Measurements from ENCODE around the gene PRSS1. TPM values are rescaled to one million over a fixed set of nuclear protein-coding genes. Genes with fewer than 3 reads are reported as not detected.

The PRSS1 gene
- total and polyA plus RNA-seq, 2 of the 8 experiments (the other 6 are each of a cell fraction or from before 2014, with no cell fraction given), result 0.09 TPM; not detected in 1

GRCh38 chr7:142711196-142711595 is 38.1 kb upstream of the PRSS1 start:
- H2AK5ac ChIP-seq (ENCODE audit: low read depth, low read length), result no peak overlapping the region
- FAIRE-seq (no peak), DNase-seq (ENCODE audit: low read depth in 1 of 2, low spot score in 2 of 2) (no peak)
- ChIA-PET CTCF (ENCODE audit: partially characterized antibody) (interaction anchor here (1.0 to 8.8 kb wide), 7 partner anchors 47 to 107 kb away, joined by 3 to 84 read pairs (median 14); partner anchors contain the start of gene PRSS2), POLR2A (ENCODE audit: partially characterized antibody) (interaction anchor here (0.7 kb wide), 1 partner anchor 14 kb away, joined by 3 read pairs; no protein-coding TSS in a partner anchor)
- no peaks in the 10 kb centered on the region for H3K79me2 ChIP-seq (ENCODE audit: control insufficient read depth in 1 of 2, insufficient read depth in 2 of 2, low read length in 2 of 2)
- no peak overlapping the region for H3K14ac ChIP-seq (ENCODE audit: insufficient read length)
- H4K5ac ChIP-seq (ENCODE audit: insufficient read length, low read depth, low read length), result no peak overlapping the region
- H3K4me2 ChIP-seq (ENCODE audit: insufficient read depth in 1 of 2, low read depth in 2 of 2, low read length in 2 of 2), result no peak overlapping the region
- H4K20me1 ChIP-seq (replicated peaks in 1 of 2; ENCODE audit: control insufficient read depth in 1 of 2, insufficient read depth in 2 of 2, low read length in 2 of 2), result no peaks in the 10 kb centered on the region
- H3K4me3 ChIP-seq (ENCODE audit: extremely low read depth in 1 of 4, insufficient read depth in 2 of 4, low read depth in 3 of 4, low read length in 4 of 4), result no peak overlapping the region
- H3K27ac ChIP-seq (ENCODE audit: low read depth, low read length), result no peak overlapping the region
- H3K18ac ChIP-seq (ENCODE audit: extremely low read depth, low read length), result no peak overlapping the region
- no peak overlapping the region for H2BK12ac ChIP-seq (ENCODE audit: low read depth, low read length)
- no peak overlapping the region for H3K23ac ChIP-seq (ENCODE audit: insufficient read length)
- no peak overlapping the region for H2BK5ac ChIP-seq (ENCODE audit: low read depth, low read length)
- H2BK120ac ChIP-seq (replicated peaks; ENCODE audit: low read depth, low read length), result peak overlapping the region; percentile 65
- H3K23me2 ChIP-seq (ENCODE audit: low read depth, low read length), result no peaks in the 10 kb centered on the region
- no peak overlapping the region for H3K4ac ChIP-seq (replicated peaks; ENCODE audit: insufficient read length, low read depth, low read length)
- no peaks in the 10 kb centered on the region; a peak in 2 of 4 replicates for H3K9me3 ChIP-seq (ENCODE audit: insufficient read depth in 2 of 2, low read depth in 1 of 2, low read length in 1 of 2)
- no peak overlapping the region for H4K8ac ChIP-seq (ENCODE audit: extremely low read depth, insufficient read depth, low read length)
- TF ChIP-seq YY1 (IDR thresholded peaks at IDR 0.05; ENCODE audit: low read depth, low read length), result no peak
- no peak for TF ChIP-seq ZNF274 (IDR thresholded peaks at IDR 0.05; ENCODE audit: borderline replicate concordance, extremely low read depth, low read length)
- no peak for TF ChIP-seq BACH1 (IDR thresholded peaks at IDR 0.05; ENCODE audit: low read length)
- no peak for TF ChIP-seq RAD21 (IDR thresholded peaks at IDR 0.05 in 1 of 2, conservative IDR thresholded peaks at IDR 0.05 in 1 of 2; ENCODE audit: low read depth in 2 of 2, low read length in 2 of 2)
- no peak for TF ChIP-seq CTBP2 (IDR thresholded peaks at IDR 0.05; ENCODE audit: borderline replicate concordance, insufficient read depth, insufficient read length, low read length)
- no peak for TF ChIP-seq ASH2L (IDR thresholded peaks at IDR 0.05; ENCODE audit: low read length)
- TF ChIP-seq RBBP5 (IDR thresholded peaks at IDR 0.05; ENCODE audit: borderline replicate concordance, low read depth, low read length), result no peak
- no peak for TF ChIP-seq EP300 (IDR thresholded peaks at IDR 0.05; ENCODE audit: borderline replicate concordance in 1 of 2, low read depth in 2 of 2, low read length in 2 of 2)
- no peak for TF ChIP-seq CHD1 (IDR thresholded peaks at IDR 0.05; ENCODE audit: low read depth, low read length)
- H2AFZ ChIP-seq (ENCODE audit: low read length), result no peak overlapping the region
- H3K56ac ChIP-seq (replicated peaks; ENCODE audit: insufficient read length, low read depth, low read length), result no peak overlapping the region
- peaks cover 0 to 9% (median 6%) of the 10 kb centered on the region in 4 experiments; a peak in 4 of 7 replicates for H3K4me1 ChIP-seq (replicated peaks in 1 of 4; ENCODE audit: control insufficient read depth in 3 of 4, insufficient read depth in 4 of 4, low read length in 3 of 4)
- peaks cover 0 to 3% (median 0%) of the 10 kb centered on the region in 4 experiments; a peak in 1 of 8 replicates for H3K36me3 ChIP-seq (ENCODE audit: control insufficient read depth in 2 of 4, insufficient read depth in 4 of 4, low read length in 3 of 4)
- no peak overlapping the region for H3K9ac ChIP-seq (replicated peaks in 1 of 4; ENCODE audit: extremely low read depth in 1 of 4, low read depth in 3 of 4, low read length in 3 of 4)
- WGBS, 2 experiments (ENCODE audit: extremely low coverage in 1 of 2, insufficient coverage in 1 of 2, insufficient read length in 1 of 2, insufficient replicate concordance in 2 of 2, low coverage in 1 of 2, low lambda C conversion rate in 2 of 2, missing lambda C conversion rate in 1 of 2), result 93% methylated on average over 2 of the region's 2 CpGs; no CpG with 5 or more reads in 1 of the 2 experiments
- no peak overlapping the region for H2BK20ac ChIP-seq (ENCODE audit: low read length)
- no peaks in the 10 kb centered on the region for H3K27me3 ChIP-seq (replicated peaks in 1 of 4; ENCODE audit: control insufficient read depth in 3 of 4, extremely low read depth in 1 of 4, insufficient read depth in 3 of 4, low read length in 3 of 4)
- H2BK15ac ChIP-seq (ENCODE audit: low read length), result no peak overlapping the region
- no peak overlapping the region for H4K91ac ChIP-seq (replicated peaks; ENCODE audit: insufficient read length, low read length)
- H3K79me1 ChIP-seq (ENCODE audit: low read depth, low read length), result no peaks in the 10 kb centered on the region

Measured in H1 (cell line).